Stimulated activated naive CD4-positive, alpha-beta T cell (primary cell): ENCODE data around the gene RPS16.
"Not testable (repeated sequence)": the region's sequence is repeated elsewhere in the genome, so short reads cannot be mapped to it uniquely, and the experiment has no call there.

Source experiments
- DNase-seq, 6 experiments: peaks; one replicate each; lab custom pipeline; 2025; lab: John Stamatoyannopoulos, UW

The RPS16 gene

GRCh38 chr19:39435499-39436349 lies at the start of gene RPS16:
Gene RPS16 (minus strand): TSS chr19:39435949. CDS start chr19:39435895, 54 bp downstream.
- DNase-seq = peak; percentile 96 to 98 (median 97)

DNA sequence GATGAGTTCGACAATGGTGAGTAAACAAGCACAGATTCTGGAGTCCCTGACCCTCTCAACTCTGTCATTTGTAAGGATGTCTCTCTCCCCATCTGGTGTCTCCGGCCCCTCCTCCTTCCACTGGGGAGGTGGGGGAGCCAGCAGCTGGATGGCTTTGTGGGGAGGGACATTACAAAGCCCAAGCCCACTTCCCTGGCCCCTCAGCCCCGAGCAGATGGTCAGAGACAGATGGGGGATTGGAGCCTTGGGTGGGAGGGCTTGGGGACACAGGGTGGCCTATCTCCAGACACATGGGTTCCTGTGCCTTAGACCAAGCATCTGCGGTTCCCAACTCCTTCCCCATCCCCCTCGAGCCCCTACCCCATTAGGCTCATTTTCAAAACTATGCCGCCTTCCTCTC lies 47.4 kb upstream of the RPS16 start:
- DNase-seq = no peak

- DNase-seq = no peak
Observed at GRCh38 chr19:39481676-39482075, 45.9 kb upstream of the RPS16 start.

- no peak for DNase-seq
Observed at GRCh38 chr19:39481229-39481545, 45.4 kb upstream of the RPS16 start.

- DNase-seq = peak; percentile 90 to 96 (median 94)
Observed at GRCh38 chr19:39480337-39481228, 44.8 kb upstream of the RPS16 start, which contains the start of gene TIMM50. Gene TIMM50 (plus strand): TSS chr19:39480838. CDS start chr19:39480854, 16 bp downstream.

GRCh38 chr19:39479916-39480315 lies 44.2 kb upstream of the RPS16 start:
- DNase-seq = peak in 1 of 6 experiments; percentile 24

DNA sequence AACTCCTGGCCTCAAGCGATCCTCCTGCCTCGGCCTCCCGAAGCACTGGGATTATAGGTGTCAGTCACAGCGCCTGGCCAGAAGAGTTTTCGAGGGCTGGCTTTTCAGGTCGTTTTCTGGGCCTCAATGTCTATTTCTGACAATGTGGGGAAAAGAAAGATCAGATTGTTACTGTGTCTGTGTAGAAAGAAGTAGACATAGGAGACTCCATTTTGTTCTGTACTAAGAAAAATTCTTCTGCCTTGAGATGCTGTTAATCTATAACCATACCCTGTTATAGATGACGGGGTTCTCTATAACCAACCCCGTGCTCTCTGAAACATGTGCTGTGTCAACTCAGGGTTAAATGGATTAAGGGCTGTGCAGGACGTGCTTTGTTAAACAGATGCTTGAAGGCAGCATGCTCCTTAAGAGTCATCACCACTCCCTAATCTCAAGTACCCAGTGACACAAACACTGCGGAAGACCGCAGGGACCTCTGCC lies 43.6 kb upstream of the RPS16 start:
- not testable (repeated sequence) for DNase-seq

GRCh38 chr19:39475748-39476147 lies 40.0 kb upstream of the RPS16 start:
- DNase-seq = no peak

GRCh38 chr19:39474139-39474620 lies 38.4 kb upstream of the RPS16 start:
- peak; percentile 46 to 82 (median 72) for DNase-seq

GRCh38 chr19:39473443-39473960 lies 37.8 kb upstream of the RPS16 start:
- no peak for DNase-seq

DNA sequence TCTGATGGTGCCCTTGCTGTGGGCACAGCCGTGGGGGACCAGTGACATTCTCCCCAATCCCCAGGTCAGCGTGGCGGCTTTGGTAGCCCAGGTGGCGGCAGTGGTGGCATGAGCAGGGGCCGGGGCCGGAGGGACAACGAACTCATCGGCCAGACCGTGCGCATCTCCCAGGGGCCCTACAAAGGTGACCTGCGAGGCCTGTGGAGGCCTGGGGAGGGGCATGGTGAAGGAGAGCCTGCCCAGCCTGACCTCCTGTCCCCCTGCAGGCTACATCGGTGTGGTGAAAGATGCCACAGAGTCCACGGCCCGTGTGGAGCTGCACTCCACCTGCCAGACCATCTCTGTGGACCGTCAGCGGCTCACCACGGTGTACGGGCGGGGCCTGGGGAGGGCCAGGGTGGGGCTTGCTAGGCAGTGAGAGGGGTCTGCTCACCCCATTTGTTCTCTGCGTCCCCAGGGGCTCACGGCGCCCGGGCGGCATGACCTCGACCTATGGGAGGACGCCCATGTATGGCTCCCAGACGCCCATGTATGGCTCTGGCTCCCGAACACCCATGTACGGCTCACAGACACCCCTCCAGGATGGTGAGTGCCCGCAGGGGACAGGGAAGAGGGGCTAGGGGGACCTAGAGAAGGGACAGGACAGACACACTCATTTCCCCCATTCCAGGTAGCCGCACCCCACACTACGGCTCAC lies 37.1 kb upstream of the RPS16 start:
- DNase-seq = no peak

- no peak for DNase-seq
Observed at GRCh38 chr19:39471756-39472536, 36.2 kb upstream of the RPS16 start.

- no peak for DNase-seq
Observed at GRCh38 chr19:39470724-39471339, 35.1 kb upstream of the RPS16 start.

DNA sequence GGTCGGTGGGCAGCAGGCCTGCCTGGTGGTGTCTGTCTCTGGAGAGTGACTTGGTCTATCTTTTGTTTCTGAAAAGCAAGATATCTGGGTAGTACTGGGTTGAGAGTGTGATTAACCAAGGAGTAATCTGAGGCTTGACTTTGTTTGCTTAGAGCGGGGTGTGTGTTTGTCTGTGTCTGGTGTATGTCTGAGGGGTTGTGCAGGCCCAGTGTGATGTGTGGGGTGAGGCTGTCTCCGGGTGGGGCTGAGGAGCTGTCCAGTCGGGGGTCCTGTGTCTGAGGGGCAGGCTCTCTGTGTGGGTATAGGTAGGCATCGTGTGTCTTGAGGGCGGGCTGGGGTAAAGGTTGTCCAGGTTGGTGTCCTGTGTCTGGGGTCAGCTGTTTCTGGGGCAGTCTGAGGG lies 33.8 kb upstream of the RPS16 start:
- no peak for DNase-seq

GRCh38 chr19:39469036-39469435 lies 33.3 kb upstream of the RPS16 start:
- no peak for DNase-seq

DNA sequence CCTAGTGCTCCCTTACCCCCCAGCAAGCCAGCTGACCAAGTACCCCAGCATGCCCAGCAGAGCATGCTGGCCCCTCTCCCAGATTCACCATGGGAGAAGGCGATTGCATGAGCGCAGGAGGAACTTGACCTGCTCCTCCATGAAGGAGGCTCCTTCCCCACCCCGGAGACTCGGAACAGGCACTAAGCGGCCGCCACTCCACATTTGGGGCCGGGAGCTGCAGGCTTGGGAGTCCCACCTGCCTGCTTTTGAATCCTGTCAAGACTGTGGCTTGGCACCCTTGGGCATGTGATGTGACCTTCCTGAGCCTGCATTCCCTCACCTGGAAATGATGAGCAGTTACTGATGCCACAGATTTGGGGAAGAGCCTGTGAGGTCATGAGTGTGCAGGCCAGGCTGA lies 32.2 kb upstream of the RPS16 start:
- DNase-seq = no peak

DNA sequence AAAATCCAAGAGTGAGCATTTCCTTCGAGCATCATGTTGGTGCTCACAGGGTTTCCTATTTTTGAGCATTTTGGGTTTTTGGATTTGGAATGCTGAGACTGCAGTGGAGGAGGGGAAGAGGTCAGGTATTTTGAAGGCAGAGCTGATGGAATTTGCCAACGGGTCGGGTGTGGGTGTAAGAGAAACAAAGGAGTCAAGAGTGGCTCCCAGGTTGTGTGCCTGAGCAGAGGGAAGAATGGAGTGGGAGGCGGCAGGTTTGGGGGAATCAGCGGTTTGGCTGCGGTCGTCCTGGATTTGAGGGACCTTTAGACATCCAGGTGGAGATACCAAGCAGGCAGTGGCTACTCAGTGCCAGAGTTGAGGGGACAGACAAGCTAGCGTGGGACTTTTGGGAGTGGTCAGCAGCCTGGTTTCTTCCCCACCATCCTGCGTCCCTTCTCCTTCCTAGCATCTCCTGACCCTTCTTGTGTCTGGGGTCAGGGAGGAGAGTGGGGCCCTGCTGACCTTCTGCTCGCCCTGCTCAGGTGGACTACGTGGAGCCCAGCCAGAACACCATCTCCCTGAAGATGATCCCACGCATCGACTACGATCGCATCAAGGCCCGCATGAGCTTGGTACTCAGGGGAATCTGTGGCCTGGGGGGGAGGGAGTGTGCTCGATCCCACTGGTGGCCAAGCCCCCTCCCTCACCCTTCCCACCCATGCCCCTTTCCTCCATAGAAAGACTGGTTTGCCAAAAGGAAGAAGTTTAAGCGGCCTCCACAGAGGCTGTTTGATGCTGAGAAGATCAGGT lies 30.4 kb upstream of the RPS16 start:
- no peak for DNase-seq

- DNase-seq = no peak
Observed at GRCh38 chr19:39463403-39463802, 27.7 kb upstream of the RPS16 start.

GRCh38 chr19:39451257-39451656 lies 15.5 kb upstream of the RPS16 start:
- not testable (repeated sequence) for DNase-seq
